ENCODE results near the gene RAMACL.

Gene RAMACL

GRCh38 chr6:166579237-166579850 lies 7.1 kb downstream of the RAMACL start:
- no peak for DNase-seq (ENCODE audit: extremely low read depth in 1 of 2, low read depth in 1 of 2)

DNA sequence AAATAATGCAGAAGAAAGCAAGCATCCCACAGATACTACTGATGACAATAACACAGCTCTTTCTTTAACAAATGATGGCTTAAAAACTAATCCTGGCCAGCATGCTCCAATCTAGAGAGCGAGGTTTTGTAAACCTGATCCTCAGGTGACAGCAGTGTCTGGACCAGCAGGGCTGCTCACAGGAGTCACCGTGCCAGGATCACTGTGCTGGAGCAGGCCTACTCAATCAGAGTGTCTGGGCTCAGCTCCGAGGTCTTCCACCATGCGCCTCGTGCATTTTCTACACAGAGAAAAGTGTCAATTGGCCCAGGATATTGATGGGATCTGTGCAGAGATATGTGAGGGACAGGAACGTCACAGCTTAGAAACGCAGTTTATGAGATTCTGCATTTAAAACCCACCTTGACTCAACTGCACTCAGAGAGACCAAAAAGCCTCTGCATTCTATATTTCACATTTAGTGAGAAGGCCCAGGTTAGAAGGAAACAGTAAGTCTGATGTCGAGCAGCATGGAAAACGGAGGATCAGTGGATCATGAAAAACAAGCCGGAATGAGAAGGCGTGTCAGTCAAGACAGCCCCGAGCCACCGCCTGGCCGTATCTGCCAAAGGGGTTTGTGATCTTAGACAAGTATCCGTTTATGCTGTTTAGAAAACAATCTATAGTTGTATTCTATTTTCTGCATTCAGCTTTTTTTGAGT lies 7.8 kb downstream of the RAMACL start:
- no peak for DNase-seq (ENCODE audit: extremely low read depth in 1 of 2, low read depth in 1 of 2)

GRCh38 chr6:166575205-166575604 lies 11.3 kb downstream of the RAMACL start:
- DNase-seq (ENCODE audit: extremely low read depth in 1 of 2, low read depth in 1 of 2): no peak

DNA sequence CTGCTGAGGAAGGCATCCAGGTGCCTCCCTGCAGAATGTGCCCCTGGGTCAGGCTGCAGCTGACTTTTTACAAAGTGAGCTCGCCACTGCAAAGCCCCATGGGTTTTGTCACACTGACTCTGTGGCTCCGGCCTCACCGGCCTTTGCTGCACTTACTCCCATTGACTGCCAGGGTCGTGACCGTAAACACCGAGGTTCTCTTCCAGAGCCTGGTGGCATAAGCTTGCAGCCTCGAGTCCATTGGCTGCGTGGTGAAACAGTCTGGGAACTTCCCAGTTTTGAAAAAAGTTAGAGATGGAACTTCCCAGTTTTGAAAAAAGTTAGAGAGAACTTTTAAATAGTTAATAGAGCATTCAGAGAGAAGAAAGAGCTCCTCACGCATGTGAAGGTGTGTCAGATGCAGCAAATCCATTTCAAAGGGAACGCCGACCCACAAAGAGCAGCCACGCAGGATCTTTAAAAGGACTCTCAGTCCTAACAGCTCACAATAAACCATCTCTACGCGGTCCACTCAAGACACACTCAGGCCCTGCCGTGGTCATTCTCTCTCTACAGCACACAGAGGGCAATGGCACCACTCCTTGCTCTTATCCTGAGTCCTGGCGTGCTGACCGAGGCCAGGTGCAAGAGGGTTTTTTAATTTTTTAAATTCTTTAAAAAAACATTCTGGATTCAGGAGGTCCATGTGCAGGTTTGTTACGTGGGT lies 12.8 kb downstream of the RAMACL start:
- no peak for DNase-seq (ENCODE audit: extremely low read depth in 1 of 2, low read depth in 1 of 2)

DNA sequence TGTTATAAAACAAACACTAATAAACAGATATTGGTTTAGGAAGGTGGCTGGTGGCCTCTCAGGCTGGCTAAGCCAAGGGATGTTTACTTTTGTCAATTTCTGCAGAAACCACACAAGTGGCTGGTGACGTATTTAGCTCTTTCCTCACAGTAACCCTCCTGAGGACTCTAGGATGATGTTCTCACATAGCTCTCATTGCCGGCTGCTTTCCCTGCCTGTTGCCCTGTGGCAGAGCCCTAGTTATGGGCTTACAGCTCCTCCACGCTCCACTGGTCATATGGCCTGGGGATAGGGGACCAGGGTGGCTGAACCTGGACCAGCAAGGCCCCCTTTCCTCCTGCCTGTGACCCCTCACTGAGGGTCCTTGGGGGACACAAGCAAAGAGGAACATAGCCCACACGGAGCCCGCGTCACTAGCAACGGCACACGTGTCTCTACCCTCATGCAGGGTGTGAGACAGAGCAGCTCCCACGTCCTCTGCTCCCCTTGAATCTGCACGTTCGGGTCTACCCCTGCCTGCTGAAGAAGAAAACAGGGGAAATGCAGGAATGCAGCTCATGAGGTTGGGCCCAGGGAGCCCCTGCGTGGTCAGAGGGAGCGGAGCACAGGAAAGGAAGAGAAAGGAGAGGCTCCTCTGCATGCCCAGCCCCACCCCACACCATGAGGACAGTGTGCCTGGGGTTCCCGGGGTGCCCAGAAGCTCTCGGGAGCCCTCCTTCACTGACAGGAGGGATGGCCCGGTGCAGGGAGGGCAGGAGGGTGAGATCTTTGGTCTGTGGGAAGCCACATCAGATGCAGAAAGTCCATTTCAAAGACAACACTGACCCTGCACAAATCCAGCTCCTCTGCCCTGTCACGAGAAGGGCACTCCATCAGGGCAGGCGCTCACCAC lies 13.9 kb downstream of the RAMACL start:
- DNase-seq (ENCODE audit: extremely low read depth in 1 of 2, low read depth in 1 of 2): no peak

GRCh38 chr6:166570929-166571713 lies 15.4 kb downstream of the RAMACL start:
- no peak for DNase-seq (ENCODE audit: extremely low read depth in 1 of 2, low read depth in 1 of 2)

DNA sequence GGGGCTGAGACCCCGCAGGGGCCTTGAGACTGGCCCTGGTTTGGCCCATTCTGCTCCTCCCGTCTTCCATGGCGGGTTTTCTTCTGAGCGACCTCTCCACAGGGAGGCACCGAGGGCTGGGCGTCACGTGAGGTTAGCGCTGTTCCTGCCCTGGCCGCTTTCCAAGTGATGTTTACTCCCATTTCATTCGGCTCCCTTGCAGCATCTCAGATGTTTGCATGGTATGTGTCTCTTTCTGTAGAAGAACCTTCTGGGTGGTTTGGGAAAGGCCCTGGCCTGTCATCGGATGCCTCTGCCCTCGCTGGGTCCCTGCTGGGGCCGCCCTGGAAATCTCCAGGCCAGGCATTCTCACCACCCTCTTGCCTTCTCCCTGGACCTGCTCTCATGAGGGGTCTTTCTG lies 17.3 kb downstream of the RAMACL start:
- DNase-seq (ENCODE audit: extremely low read depth in 1 of 2, low read depth in 1 of 2): no peak

GRCh38 chr6:166567813-166568212 lies 18.7 kb downstream of the RAMACL start:
- DNase-seq (ENCODE audit: extremely low read depth in 1 of 2, low read depth in 1 of 2): no peak

- no peak for DNase-seq (ENCODE audit: extremely low read depth in 1 of 2, low read depth in 1 of 2)
Measured at GRCh38 chr6:166567107-166567506, 19.4 kb downstream of the RAMACL start.

- no peak for DNase-seq (ENCODE audit: extremely low read depth in 1 of 2, low read depth in 1 of 2)
Measured at GRCh38 chr6:166566026-166567011, 20.2 kb downstream of the RAMACL start.

DNA sequence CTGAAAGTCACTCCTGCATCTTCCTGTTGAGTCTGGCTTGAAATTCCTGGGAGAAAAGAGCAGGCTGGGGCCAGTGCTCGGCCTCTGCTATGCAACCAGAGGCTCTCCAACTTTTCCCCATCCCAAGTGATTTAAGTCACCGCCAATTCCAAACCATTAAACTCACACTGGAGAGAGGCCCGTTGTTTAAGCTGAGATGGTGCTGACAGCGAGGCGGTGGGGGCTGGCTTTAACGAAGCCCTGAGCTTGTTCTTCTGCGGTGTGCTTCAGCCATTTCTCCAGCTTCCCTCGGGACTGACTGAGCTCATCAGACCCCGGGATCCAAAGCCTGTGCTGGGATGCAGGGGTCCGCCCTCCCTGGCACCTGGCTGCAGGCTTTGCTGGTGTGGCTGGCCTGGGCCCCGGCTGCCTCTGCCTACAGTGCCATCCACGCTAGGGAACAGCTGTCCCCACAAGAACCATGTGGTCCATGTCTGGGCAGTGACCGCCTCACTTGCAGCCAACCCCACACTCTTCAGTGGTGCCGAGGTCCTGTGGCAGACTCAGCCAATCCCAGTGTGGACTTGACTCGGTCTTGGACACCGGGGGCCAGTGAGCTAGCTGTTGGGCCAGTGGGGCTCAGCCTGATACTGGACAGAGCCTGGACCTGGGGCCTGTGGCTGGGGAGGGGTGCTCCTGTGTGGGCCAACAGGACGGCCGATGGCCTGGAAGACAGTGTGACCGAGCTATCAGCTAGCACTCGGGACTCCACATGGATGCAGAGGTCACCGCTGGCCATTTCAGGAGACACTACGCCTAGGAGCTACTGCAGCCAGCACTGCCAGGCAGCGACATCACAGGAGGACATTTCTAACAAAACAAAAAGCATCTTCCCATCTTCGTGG lies 21.2 kb downstream of the RAMACL start:
- no peak for DNase-seq (ENCODE audit: extremely low read depth in 1 of 2, low read depth in 1 of 2)

DNA sequence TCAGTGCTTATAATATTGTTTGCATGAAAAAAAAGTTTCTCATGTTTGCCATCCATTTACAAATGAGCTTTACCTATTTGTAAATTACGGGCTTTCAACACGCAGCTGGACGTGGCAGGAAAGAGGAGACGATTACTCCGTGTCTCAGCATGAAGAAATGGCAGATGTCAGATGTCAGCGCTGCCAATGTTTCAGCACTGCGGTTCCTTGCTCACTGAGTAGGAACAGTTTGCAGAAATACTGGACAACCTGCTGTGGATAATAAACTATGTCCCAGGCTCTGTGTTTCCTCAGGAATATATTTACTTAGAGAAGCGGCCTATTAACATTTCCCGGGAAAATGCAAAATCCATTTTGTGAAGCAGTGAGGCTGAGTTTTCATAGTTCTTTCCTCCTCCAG lies 22.7 kb downstream of the RAMACL start:
- no peak for DNase-seq (ENCODE audit: extremely low read depth in 1 of 2, low read depth in 1 of 2)

DNA sequence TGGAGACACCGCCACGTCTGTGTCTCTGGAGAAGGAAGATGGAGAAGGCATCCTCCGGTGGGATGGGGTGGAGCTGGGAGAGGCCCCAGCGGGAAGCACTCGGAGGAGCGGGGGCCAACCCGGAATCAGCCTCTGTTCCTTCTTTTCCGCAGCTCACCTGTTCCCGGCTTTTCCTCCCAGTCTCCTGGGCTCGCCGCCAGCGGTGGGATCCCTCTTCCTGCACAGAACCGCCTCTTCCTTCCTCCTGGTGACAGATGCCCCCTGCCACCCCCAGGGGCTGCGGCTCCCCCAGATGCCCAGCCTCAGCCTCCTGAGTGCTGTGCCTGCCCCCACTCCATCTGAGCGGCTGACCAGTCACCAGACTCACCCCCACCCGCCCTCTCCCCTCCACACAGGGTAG lies 23.3 kb downstream of the RAMACL start:
- no peak for DNase-seq (ENCODE audit: extremely low read depth in 1 of 2, low read depth in 1 of 2)

- DNase-seq (ENCODE audit: extremely low read depth in 1 of 2, low read depth in 1 of 2): no peak
Measured at GRCh38 chr6:166562726-166563125, 23.8 kb downstream of the RAMACL start.

- DNase-seq (ENCODE audit: extremely low read depth in 1 of 2, low read depth in 1 of 2): no peak
Measured at GRCh38 chr6:166561771-166562359, 24.6 kb downstream of the RAMACL start.

- DNase-seq (ENCODE audit: extremely low read depth in 1 of 2, low read depth in 1 of 2): no peak
Measured at GRCh38 chr6:166560222-166560621, 26.3 kb downstream of the RAMACL start.

DNA sequence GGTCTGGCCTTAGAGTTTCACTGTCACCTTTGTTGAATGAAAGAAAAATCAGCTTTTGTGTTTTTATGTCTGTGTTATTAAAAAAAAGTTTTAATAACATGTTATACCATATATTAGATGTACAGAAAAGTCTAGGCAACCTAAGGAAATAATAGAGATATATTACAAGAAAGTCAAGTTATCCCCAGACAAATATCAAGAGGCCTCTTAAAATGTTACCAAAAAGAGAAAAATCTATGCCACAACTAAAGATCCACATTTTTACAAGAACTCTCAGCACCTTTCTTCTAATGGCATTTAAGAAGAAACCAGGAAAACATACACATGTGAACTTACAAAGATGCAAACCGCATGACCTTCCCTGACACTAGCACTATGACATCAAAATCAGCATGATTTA lies 26.8 kb downstream of the RAMACL start:
- no peak for DNase-seq (ENCODE audit: extremely low read depth in 1 of 2, low read depth in 1 of 2)

DNA sequence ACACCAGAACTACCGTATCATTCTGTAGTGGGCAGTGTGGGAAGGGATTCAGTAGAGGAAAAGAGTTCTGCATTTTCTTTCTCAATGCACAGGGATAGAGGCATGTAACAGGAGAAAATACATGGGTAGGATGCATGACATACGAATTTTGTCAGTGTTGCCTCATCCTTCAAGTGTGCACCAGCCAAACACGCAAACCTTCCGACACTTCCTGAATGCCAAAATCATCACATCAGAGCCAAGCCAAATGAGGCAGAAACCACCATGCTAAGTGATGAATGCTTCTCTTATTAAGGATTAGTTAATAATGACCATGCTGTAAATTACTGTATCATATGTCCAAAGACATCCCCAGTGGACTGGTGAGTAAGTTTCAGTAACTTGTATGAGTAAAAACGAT lies 27.3 kb downstream of the RAMACL start:
- no peak for DNase-seq (ENCODE audit: extremely low read depth in 1 of 2, low read depth in 1 of 2)
